GM18868 (cell line): ENCODE measurements around the gene AGBL5.

Experiments
- ATAC-seq: cut with Tn5 transposase; IDR thresholded peaks from one replicate; pipeline ENCODE4 v1.9.1; 2021; ENCODE audit warnings: mild to moderate bottlenecking, moderate library complexity; ENCODE audit not compliant: unreplicated experiment

AGBL5 gene

GRCh38 chr2:27076323-27076722 lies 24.9 kb downstream of the AGBL5 start:
- no peak for ATAC-seq

- ATAC-seq: no peak
These were observed 25.8 kb downstream of the AGBL5 start for GRCh38 chr2:27077231-27077630.

- ATAC-seq: no peak
These were observed 27.1 kb downstream of the AGBL5 start, which contains the start of gene EMILIN1 for GRCh38 chr2:27078267-27079194. TSS of gene EMILIN1 (plus strand) at chr2:27078615. CDS start at chr2:27079066, 451 bp downstream.

GRCh38 chr2:27079233-27080139 lies 28.0 kb downstream of the AGBL5 start:
- no peak for ATAC-seq

- no peak for ATAC-seq
These were observed 28.6 kb downstream of the AGBL5 start for GRCh38 chr2:27080140-27080469.

GRCh38 chr2:27080603-27080936 lies 29.1 kb downstream of the AGBL5 start:
- no peak for ATAC-seq

GRCh38 chr2:27081984-27082772 lies 30.7 kb downstream of the AGBL5 start:
- ATAC-seq: no peak

GRCh38 chr2:27082773-27083409 lies 31.4 kb downstream of the AGBL5 start:
- ATAC-seq: no peak

- ATAC-seq: no peak
These were observed 32.2 kb downstream of the AGBL5 start for GRCh38 chr2:27083410-27084296.

- no peak for ATAC-seq
These were observed 33.0 kb downstream of the AGBL5 start for GRCh38 chr2:27084297-27085061.

- no peak for ATAC-seq
These were observed 33.7 kb downstream of the AGBL5 start for GRCh38 chr2:27085062-27085672.

- no peak for ATAC-seq
These were observed 34.2 kb downstream of the AGBL5 start for GRCh38 chr2:27085673-27086089.

- peak; percentile 86 for ATAC-seq
These were observed 34.7 kb downstream of the AGBL5 start for GRCh38 chr2:27086090-27086723.

GRCh38 chr2:27086724-27087593 lies 35.5 kb downstream of the AGBL5 start, which contains the start of gene KHK:
TSS of gene KHK (plus strand) at chr2:27086772. CDS start at chr2:27087260, 488 bp downstream.
- ATAC-seq: peak; percentile 11

- no peak for ATAC-seq
These were observed 36.4 kb downstream of the AGBL5 start for GRCh38 chr2:27087823-27088410.

- no peak for ATAC-seq
These were observed 37.2 kb downstream of the AGBL5 start for GRCh38 chr2:27088634-27089033.
